Limb (tissue), 2 donors: ENCODE results near the gene PSMB10.

Source experiments
- DNase-seq, 2 donors: peaks; one replicate each; pipeline ENCODE4 v3.0.0-alpha.2; 2016; ENCODE audit errors: extremely low spot score in 2 of 2

Gene PSMB10

GRCh38 chr16:67893743-67894399 lies 42.8 kb downstream of the PSMB10 start:
- DNase-seq: no peak

GRCh38 chr16:67892899-67893742 lies 43.5 kb downstream of the PSMB10 start, which contains the start of gene PSKH1:
TSS of gene PSKH1 (plus strand) at chr16:67893254. CDS start at chr16:67908750, 15,496 bp downstream.
- peak; percentile 97 to 98 for DNase-seq

GRCh38 chr16:67892375-67892774 lies 44.3 kb downstream of the PSMB10 start:
- DNase-seq: no peak

GRCh38 chr16:67888331-67888730 lies 48.3 kb downstream of the PSMB10 start:
- no peak for DNase-seq

GRCh38 chr16:67886387-67886786 lies 50.3 kb downstream of the PSMB10 start:
- no peak for DNase-seq

- no peak for DNase-seq
Observed at GRCh38 chr16:67885976-67886375, 50.7 kb downstream of the PSMB10 start.

- no peak for DNase-seq
Observed at GRCh38 chr16:67885545-67885944, 51.1 kb downstream of the PSMB10 start.

- peak; percentile 87 to 88 for DNase-seq
Observed at GRCh38 chr16:67884684-67885083, 52.0 kb downstream of the PSMB10 start, which contains the start of gene NRN1L. TSS of gene NRN1L (plus strand) at chr16:67884885. CDS start at chr16:67884904, 19 bp downstream.
